HCT116 (cell line): Measurements from ENCODE around the gene EIF4G3. TPM values are rescaled to one million over a fixed set of nuclear protein-coding genes. Genes with fewer than 3 reads are reported as not detected.

Experiments
- ATAC-seq: fragments of 200-7000 bp; cut with Tn5 transposase; 2 replicates; pipeline ENCODE4 v1.9.1; 2020; ENCODE audit warnings: mild to moderate bottlenecking, moderate library complexity
- BruUV-seq: library from RNA; stranded (reverse); fragments of 400-500 nt; replicated peaks from 2 replicates; lab custom pipeline; 2021; lab: Mats Ljungman, UMichigan
- CTCF ChIA-PET: fragments of 300-600 bp; sonication (Branson Sonifier 250); formaldehyde crosslinking; loops from one replicate; lab custom pipeline; 2021; ENCODE audit warnings: antibody characterized with exemption; lab: Charles Lee
- POLR2A ChIA-PET: fragments of 300-600, 350-600 bp; sonication (Branson Sonifier 250); formaldehyde crosslinking; loops from one replicate; lab custom pipeline; 2021; ENCODE audit warnings: antibody characterized with exemption; lab: Charles Lee
- RAD21 ChIA-PET, 2 experiments: fragments of 300-600 bp; sonication (Branson Sonifier 250); formaldehyde crosslinking; loops; one replicate each; lab custom pipeline; 2023; ENCODE audit warnings: low total read pairs in 2 of 2; ENCODE audit not compliant: uncharacterized antibody in 2 of 2, unreplicated experiment in 2 of 2, low non-redundant PET in 1 of 2; lab: Charles Lee
- DNase-seq: peaks from one replicate; pipeline ENCODE4 v3.0.0-alpha.2; 2010; ENCODE audit warnings: low read depth, low spot score
- H2AFZ ChIP-seq: fragments of 200-600 bp; shearing (Covaris generic), sonication (generic); 2 replicates; pipeline ENCODE4 v1.6.1; 2017; ENCODE audit warnings: low read depth, mixed run types, mixed read lengths, antibody characterized with exemption, low read length; ENCODE audit not compliant: poor library complexity, severe bottlenecking
- H3K27ac ChIP-seq: 2 replicates; pipeline ENCODE4 v1.5.1; 2012; ENCODE audit warnings: low read depth, low read length
- H3K27me3 ChIP-seq: fragments of 200-600 bp; sonication (generic); 2 replicates; pipeline ENCODE4 v1.6.1; 2016; ENCODE audit warnings: mixed run types, low read length, mixed read lengths; ENCODE audit not compliant: insufficient read depth
- H3K36me3 ChIP-seq, 2 experiments: fragments of 200-500 bp in 1 of 2; fragments of 200-600 bp in 1 of 2; sonication (Bioruptor generic) in 1 of 2; sonication (generic) in 1 of 2; 2 replicates each; pipeline versions ENCODE4 v1.5.1 to v1.6.1; 2014 to 2016; ENCODE audit warnings: low read length in 2 of 2, inconsistent platforms in 1 of 2, mixed read lengths in 1 of 2, mixed run types in 1 of 2; ENCODE audit not compliant: insufficient read depth in 2 of 2, control insufficient read depth in 1 of 2
- H3K4me1 ChIP-seq, 2 experiments: fragments of 200-600 bp in 1 of 2; sonication (generic) in 1 of 2; 2 replicates each; pipeline versions ENCODE4 v1.5.1 to v1.6.1; 2012 to 2017; ENCODE audit warnings: low read length in 2 of 2, inconsistent platforms in 1 of 2, mild to moderate bottlenecking in 1 of 2, mixed read lengths in 1 of 2, mixed run types in 1 of 2, moderate library complexity in 1 of 2; ENCODE audit not compliant: insufficient read depth in 2 of 2, control insufficient read depth in 1 of 2
- H3K4me2 ChIP-seq: fragments of 200-600 bp; sonication (generic); 2 replicates; pipeline ENCODE4 v1.6.1; 2017; ENCODE audit warnings: mixed run types, low read length, mixed read lengths
- H3K4me3 ChIP-seq, 2 experiments: fragments of 200-600 bp in 1 of 2; sonication (generic) in 1 of 2; replicated peaks in 1 of 2; 2 replicates each; pipeline ENCODE4 v1.5.1; 2011 to 2016; ENCODE audit warnings: low read length in 2 of 2, control low read depth in 1 of 2, low read depth in 1 of 2, mild to moderate bottlenecking in 1 of 2, mixed read lengths in 1 of 2, mixed run types in 1 of 2
- H3K79me2 ChIP-seq: fragments of 200-600 bp; sonication (generic); 2 replicates; pipeline ENCODE4 v1.6.1; 2017; ENCODE audit warnings: mild to moderate bottlenecking, mixed run types, low read length, moderate library complexity, mixed read lengths; ENCODE audit not compliant: insufficient read depth
- H3K9ac ChIP-seq: fragments of 200-600 bp; sonication (generic); 2 replicates; pipeline ENCODE4 v1.6.1; 2016; ENCODE audit warnings: low read length, mixed read lengths
- H3K9me2 ChIP-seq: fragments of 200-600 bp; sonication (generic), shearing (Covaris generic); 2 replicates; pipeline ENCODE4 v1.6.1; 2017; ENCODE audit warnings: mixed run types, mild to moderate bottlenecking, moderate library complexity; ENCODE audit not compliant: insufficient read depth
- H3K9me3 ChIP-seq, 2 experiments: fragments of 200-500 bp in 1 of 2; fragments of 200-600 bp in 1 of 2; sonication (Bioruptor generic) in 1 of 2; sonication (generic) in 1 of 2; 2 replicates each; pipeline ENCODE4 v1.6.1; 2014 to 2017; ENCODE audit warnings: low read length in 2 of 2, mixed read lengths in 2 of 2, inconsistent platforms in 1 of 2, low read depth in 1 of 2, mild to moderate bottlenecking in 1 of 2, mixed run types in 1 of 2, moderate library complexity in 1 of 2; ENCODE audit not compliant: control insufficient read depth in 1 of 2, insufficient read depth in 1 of 2
- H4K20me1 ChIP-seq: fragments of 200-600 bp; sonication (generic), shearing (Covaris generic); 2 replicates; pipeline ENCODE4 v1.6.1; 2017; ENCODE audit warnings: mixed run types, mild to moderate bottlenecking, moderate library complexity; ENCODE audit not compliant: insufficient read depth
- CBX3 ChIP-seq: IDR thresholded peaks from 2 replicates; pipeline ENCODE4 v1.6.1; 2012; ENCODE audit warnings: low read depth
- CEBPB ChIP-seq: IDR thresholded peaks from 2 replicates; pipeline ENCODE4 v1.6.1; 2012; ENCODE audit warnings: low read depth
- EZH2 ChIP-seq: fragments of 200-600 bp; sonication (generic); IDR thresholded peaks from 2 replicates; pipeline ENCODE4 v1.6.1; 2017; ENCODE audit warnings: antibody characterized with exemption, mixed run types
- POLR2AphosphoS5 ChIP-seq: IDR thresholded peaks from 2 replicates; pipeline ENCODE4 v1.6.1; 2011; ENCODE audit warnings: mild to moderate bottlenecking, low read depth, low read length, moderate library complexity
- RAD21 ChIP-seq: IDR thresholded peaks from 2 replicates; pipeline ENCODE4 v1.6.1; 2012; ENCODE audit warnings: low read depth, mild to moderate bottlenecking
- SIN3A ChIP-seq: IDR thresholded peaks from 2 replicates; pipeline ENCODE4 v1.6.1; 2012; ENCODE audit warnings: low read depth
- SP1 ChIP-seq: IDR thresholded peaks from 2 replicates; pipeline ENCODE4 v1.6.1; 2012; ENCODE audit warnings: low read depth
- YY1 ChIP-seq: IDR thresholded peaks from 2 replicates; pipeline ENCODE4 v1.6.1; 2011; ENCODE audit warnings: low read length, low read depth, moderate library complexity, mild to moderate bottlenecking; ENCODE audit not compliant: insufficient replicate concordance; ENCODE audit errors: extremely low read depth
- ZNF274 ChIP-seq: fragments of 200-500 bp; sonication (Bioruptor generic); IDR thresholded peaks from 2 replicates; pipeline ENCODE4 v1.6.1; 2014; ENCODE audit warnings: mild to moderate bottlenecking, low read depth, low read length, inconsistent platforms
- intact Hi-C: fragments of 100-400 bp; cut with micrococcal nuclease; formaldehyde crosslinking; loops from 2 replicates; pipeline ENCODE4 v1.10.0; 2022
- total RNA-seq: library from RNA; stranded (reverse); gene quantifications from one replicate; pipeline ENCODE4 v1.2.1, GENCODE V29; 2021; ENCODE audit not compliant: unreplicated experiment
- TF ChIP-seq, protein P1 (sequence below): IDR thresholded peaks from 2 replicates; pipeline ENCODE4 v1.6.1; 2011; ENCODE audit warnings: mild to moderate bottlenecking, low read length, moderate library complexity; ENCODE audit not compliant: insufficient replicate concordance; ENCODE audit errors: extremely low read depth

The EIF4G3 gene
- total RNA-seq, 1 experiment from 2014 or later = 40.1 TPM

DNA sequence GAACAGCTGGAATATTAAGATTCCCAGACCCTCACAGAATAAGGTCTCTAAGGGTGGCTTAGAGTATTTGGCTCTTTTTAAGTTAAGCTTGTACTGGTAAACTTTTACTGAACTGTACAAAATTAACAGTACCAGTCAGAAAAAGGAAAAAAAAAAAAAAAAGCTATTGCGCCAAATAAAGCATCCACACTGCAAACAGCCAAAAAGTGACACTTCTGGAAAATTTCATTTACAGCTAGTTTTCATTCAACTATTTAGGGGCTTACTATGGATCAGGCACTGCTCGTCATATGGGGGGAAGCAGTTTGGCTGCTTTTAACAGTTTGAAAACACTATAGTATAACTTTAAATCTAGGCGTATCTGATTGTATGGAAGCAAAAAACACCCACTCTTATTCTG is 139.6 kb downstream of the EIF4G3 start:
- BruUV-seq = no TSS peak
- Histone ChIP-seq H3K9me2 (no peaks in the 10 kb centered on the region), H3K79me2 (peaks cover 12% of the 10 kb centered on the region; the same call in 1 of the 2 replicates)

DNA sequence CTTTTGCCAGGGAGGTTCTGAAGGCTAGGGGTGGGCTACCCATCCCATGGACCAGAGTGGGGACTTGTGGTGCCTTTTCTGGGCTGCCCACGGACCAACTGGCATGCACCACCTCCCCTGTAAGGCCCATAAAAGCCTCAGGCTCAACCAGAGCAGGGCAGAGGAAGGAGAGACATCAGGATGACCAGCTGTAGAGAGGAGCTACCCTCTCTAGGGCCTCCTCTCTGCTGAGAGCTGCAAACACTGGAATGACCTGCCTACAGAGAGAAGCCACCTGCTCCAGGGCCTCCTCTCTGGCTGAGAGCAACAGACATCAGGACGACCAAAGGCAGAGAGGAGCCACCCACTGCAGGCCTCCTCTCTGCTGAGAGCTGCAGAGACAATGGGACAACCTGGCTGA is 140.9 kb downstream of the EIF4G3 start:
- no peak for DNase-seq
- ChIA-PET RAD21 (no interaction called here), CTCF (no interaction called here), POLR2A (no interaction called here)
- no peak overlapping the region for H3K4me3 ChIP-seq
- no peak overlapping the region for H3K27ac ChIP-seq
- H3K79me2 ChIP-seq = peaks cover 12% of the 10 kb centered on the region; the same call in 1 of the 2 replicates
- H3K9me3 ChIP-seq = peaks cover 0 to 6% of the 10 kb centered on the region in 2 experiments; a peak in 1 of 4 replicates
- no peak overlapping the region for H2AFZ ChIP-seq
- H3K9ac ChIP-seq = no peak overlapping the region
- peaks cover 0 to 6% of the 10 kb centered on the region in 2 experiments; a peak in 2 of 4 replicates for H3K4me1 ChIP-seq
- ATAC-seq = no peak
- no peaks in the 10 kb centered on the region for H3K9me2 ChIP-seq
- no peaks in the 10 kb centered on the region for H3K36me3 ChIP-seq
- no TSS peak for BruUV-seq
- intact Hi-C loops = no loop called here
- no peaks in the 10 kb centered on the region for H3K27me3 ChIP-seq
- H4K20me1 ChIP-seq = no peaks in the 10 kb centered on the region
- no peak for TF ChIP-seq POLR2AphosphoS5
- TF ChIP-seq, protein P1, sequence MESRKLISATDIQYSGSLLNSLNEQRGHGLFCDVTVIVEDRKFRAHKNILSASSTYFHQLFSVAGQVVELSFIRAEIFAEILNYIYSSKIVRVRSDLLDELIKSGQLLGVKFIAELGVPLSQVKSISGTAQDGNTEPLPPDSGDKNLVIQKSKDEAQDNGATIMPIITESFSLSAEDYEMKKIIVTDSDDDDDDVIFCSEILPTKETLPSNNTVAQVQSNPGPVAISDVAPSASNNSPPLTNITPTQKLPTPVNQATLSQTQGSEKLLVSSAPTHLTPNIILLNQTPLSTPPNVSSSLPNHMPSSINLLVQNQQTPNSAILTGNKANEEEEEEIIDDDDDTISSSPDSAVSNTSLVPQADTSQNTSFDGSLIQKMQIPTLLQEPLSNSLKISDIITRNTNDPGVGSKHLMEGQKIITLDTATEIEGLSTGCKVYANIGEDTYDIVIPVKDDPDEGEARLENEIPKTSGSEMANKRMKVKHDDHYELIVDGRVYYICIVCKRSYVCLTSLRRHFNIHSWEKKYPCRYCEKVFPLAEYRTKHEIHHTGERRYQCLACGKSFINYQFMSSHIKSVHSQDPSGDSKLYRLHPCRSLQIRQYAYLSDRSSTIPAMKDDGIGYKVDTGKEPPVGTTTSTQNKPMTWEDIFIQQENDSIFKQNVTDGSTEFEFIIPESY = no peak
- TF ChIP-seq CEBPB = no peak
- no peak for TF ChIP-seq CBX3
- no peak for TF ChIP-seq SIN3A
- TF ChIP-seq SP1 = no peak
- no peak for TF ChIP-seq EZH2
- TF ChIP-seq ZNF274 = no peak
- H3K4me2 ChIP-seq = no peak overlapping the region

More for the DNA sequence above, 139.6 kb downstream of the EIF4G3 start:
- H4K20me1 ChIP-seq = no peaks in the 10 kb centered on the region
- H3K9ac ChIP-seq = no peak overlapping the region
- H3K27me3 ChIP-seq = no peaks in the 10 kb centered on the region
- H3K27ac ChIP-seq = no peak overlapping the region
- CTCF ChIA-PET = no interaction called here
- no peaks in the 10 kb centered on the region for H3K4me1 ChIP-seq
- no peak overlapping the region for H3K4me3 ChIP-seq
- no peaks in the 10 kb centered on the region for H3K36me3 ChIP-seq
- DNase-seq (no peak), ATAC-seq (no peak)
- H3K4me2 ChIP-seq = no peak overlapping the region
- TF ChIP-seq RAD21 (no peak), ZNF274 (no peak), POLR2AphosphoS5 (no peak), YY1 (no peak)
- POLR2A ChIA-PET = interaction anchor here (1.9 kb wide), 1 partner anchor 11 kb away, joined by 4 read pairs; no protein-coding TSS in a partner anchor
- RAD21 ChIA-PET = no interaction called here
- intact Hi-C loops = no loop called here
- H2AFZ ChIP-seq = no peak overlapping the region
- peaks cover 0 to 6% of the 10 kb centered on the region in 2 experiments; a peak in 1 of 4 replicates for H3K9me3 ChIP-seq
